HG03378 (cell line): ENCODE results near the gene FADS1.

Source experiments
- ATAC-seq: cut with Tn5 transposase; IDR thresholded peaks from one replicate; pipeline ENCODE4 v1.9.1; 2021; ENCODE audit warnings: mild to moderate bottlenecking, moderate library complexity; ENCODE audit not compliant: unreplicated experiment

The FADS1 gene

DNA sequence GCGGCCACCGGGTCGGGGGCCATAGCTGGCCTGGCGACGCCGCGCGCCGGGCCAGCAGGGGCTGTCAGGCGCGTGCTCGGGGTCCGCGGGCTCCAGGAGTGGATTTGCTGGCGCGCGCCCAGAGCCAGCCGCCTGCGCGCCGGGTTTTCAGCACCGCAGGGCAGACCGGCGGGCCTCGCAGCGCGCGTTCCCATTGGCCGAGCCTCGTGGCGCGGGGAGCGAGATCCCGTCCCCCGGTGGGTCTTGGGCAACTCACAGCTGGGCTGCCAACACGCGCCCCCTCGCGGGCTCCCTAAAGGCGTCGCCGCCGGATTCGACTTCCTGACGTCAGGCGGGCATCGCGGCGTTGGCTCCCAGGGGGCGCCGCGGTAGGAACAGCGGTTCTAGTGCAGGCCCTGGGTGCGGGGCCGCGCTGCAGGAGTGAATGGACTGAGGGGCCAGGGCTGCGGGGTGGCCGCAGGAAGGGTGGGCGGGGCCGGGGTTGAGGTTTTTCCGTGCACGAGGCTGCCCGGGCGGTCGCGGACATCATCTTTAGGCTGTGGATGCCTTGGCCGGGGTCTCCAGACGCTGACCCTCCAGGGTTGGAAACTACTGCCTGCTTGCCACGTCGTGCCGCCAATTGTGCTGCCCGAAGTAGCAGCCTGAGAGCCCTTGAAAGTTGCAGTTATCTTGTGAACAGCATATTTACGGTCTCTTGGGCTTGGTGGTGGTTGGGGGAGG is at the start of gene FADS1:
Gene FADS1 (minus strand): TSS at position 268 of the 720 bp plus-strand sequence. CDS start 74 bp downstream, at position 194.
- ATAC-seq = peak; percentile 48

DNA sequence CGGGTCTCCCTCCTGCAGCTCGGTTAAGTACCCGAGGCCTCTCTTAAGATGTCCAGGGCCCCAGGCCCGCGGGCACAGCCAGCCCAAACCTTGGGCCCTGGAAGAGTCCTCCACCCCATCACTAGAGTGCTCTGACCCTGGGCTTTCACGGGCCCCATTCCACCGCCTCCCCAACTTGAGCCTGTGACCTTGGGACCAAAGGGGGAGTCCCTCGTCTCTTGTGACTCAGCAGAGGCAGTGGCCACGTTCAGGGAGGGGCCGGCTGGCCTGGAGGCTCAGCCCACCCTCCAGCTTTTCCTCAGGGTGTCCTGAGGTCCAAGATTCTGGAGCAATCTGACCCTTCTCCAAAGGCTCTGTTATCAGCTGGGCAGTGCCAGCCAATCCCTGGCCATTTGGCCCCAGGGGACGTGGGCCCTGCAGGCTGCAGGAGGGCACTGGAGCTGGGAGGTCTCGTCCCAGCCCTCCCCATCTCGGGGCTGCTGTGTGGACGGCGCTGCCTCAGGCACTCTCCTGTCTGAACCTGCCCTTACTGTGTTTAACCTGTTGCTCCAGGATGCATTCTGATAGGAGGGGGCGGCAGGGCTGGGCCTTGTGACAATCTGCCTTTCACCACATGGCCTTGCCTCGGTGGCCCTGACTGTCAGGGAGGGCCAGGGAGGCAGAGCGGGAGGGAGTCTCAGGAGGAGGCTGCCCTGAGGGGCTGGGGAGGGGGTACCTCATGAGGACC is 49.6 kb upstream of the FADS1 start:
- ATAC-seq = no peak

DNA sequence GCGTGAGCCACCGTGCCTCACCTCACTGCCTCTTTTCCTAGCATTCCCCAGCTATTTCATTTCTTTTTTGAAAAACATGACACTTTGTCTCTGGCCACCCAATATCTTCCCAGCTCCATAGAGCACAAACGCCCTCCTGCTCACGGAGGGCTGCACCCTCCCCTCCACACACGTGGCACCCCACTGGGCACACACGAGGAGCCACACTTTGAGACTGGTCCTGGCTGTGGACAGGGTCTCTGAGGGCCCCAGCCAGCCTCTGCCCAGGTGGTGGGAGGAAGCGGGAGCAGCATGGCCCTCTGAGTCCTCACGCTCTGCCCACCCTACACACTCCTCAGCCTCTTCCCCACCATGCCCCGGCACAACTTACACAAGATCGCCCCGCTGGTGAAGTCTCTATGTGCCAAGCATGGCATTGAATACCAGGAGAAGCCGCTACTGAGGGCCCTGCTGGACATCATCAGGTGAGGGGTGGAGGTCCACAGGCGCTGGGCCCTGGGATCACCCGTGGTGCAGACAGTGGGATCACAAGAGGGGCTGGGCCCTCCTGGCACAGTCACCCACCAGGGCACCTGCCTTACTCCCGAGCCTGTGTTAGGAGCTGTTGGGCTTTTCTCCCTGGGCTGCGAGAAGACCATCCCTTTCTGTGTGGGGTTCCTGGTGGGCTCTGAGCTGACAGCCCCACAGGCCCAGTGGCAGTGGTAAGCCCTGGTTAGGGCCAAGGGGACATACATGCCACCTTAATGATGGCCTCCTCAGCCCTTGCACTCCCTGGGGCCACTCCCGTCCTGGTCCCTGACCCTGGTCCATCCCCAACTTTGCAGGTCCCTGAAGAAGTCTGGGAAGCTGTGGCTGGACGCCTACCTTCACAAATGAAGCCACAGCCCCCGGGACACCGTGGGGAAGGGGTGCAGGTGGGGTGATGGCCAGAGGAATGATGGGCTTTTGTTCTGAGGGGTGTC is 48.3 kb upstream of the FADS1 start:
- ATAC-seq = no peak

DNA sequence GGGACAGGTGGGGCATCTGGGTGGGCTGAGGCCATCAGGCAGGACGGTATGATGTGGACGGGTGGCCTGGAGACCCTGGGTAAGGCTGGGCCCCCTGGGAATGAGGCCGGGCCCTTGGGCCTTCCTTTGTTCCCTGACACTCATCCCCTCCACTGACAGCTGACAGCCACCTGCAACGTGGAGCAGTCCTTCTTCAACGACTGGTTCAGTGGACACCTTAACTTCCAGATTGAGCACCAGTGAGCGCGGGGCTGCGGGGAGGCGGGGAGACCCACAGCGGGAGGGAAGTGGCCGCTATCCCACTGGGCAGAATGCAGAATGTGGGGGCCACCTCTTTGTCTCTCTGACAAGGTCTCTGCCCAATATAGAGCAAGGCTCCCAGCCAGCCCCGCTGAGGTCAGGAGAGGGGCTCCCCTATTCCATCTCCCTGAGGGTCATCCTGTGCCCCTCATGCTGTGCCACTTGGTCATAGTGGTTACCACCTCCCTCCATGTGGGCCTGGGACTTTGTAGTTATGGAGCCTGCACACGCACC is 46.8 kb upstream of the FADS1 start:
- ATAC-seq = no peak

DNA sequence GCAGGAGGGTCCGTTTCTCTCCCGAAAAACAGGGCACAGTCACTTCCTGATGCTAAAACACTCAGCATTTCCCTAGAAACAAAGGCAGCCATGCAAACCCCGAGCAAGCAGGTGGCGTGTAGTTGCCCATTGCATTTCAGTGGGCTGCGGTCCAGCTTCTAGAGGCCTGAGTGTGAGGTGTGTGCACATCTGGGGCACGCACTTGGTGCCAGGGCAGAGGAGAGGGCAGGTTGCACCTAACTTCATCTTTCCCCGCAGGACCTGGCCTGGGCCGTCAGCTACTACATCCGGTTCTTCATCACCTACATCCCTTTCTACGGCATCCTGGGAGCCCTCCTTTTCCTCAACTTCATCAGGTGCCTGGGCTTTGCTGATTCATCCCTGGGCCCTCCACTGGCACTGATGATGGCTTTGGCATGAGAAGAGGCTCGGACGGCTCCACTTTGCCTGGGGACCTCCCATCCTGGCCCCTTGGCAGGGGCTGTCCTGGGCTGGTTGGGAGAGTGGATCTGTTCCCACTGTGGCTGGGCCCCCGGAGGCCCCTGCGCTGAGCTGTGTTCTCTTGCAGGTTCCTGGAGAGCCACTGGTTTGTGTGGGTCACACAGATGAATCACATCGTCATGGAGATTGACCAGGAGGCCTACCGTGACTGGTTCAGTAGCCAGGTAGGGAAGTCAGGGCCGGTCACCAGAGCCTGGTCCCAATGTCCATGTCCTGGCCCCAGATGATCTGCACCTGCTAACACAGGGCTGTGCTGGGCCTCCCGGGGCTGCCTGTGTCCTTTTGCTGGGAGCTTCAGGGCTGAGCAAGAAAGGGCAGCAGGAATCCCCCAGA is 46.1 kb upstream of the FADS1 start:
- ATAC-seq = no peak

DNA sequence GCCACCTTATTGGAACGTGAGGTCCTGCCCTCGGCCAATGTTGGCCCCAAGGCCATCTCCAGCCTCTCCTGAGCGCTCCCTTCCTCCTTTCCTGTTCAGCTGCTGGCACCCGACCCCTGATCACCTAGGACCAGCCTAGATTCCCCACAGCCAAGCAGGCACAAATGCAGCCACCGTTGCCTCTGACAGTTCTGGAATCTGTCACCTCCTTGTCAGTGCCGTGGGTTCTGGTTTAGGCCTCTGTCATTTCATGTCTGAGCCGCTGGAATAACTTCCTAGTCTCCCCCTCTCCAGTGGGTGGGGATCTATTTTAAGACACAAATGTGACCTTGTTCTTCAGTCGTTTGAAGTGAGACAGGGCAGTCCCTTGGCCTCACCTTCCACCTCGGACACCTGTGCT is 44.8 kb upstream of the FADS1 start:
- ATAC-seq = no peak

DNA sequence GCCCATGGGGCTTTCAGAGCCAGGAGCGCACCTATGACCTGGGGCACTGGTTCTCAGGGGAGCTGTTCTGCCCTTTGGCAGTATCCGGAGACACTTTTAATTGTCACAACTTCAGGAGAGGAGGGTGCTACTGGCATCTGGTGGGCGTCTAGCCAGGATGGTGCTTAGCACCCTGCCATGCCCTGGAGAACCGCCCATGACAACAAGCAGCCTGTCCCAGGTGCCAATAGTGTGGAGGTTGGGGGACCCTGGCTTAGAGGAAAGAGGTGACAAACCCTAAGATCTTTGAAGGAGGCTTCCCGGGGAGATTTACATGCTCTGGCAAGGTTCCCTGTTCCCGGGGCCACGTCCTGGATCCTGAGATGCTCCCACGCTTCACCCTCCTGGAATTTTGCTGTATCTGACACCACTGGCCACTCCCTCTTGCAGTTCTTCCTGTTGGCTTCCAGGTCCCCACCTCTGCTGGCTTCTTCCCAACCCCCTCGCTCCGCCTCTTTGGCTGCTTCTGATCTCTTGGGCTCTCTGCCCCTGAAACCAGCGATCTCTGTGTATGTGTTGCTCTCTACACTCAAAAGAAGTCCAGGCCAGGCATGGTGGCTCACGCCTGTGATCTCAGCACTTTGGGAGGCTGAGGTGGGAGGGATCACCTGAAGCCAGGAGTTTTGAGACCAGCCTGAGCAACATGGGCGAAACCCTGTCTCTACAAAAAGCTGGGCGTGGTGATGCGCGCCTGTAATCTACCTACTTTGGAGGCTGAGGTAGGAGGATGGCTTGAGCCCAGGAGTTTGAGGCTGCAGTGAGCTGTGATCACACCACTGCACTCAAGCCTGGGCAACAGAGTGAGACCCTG is 43.5 kb upstream of the FADS1 start:
- no peak for ATAC-seq

DNA sequence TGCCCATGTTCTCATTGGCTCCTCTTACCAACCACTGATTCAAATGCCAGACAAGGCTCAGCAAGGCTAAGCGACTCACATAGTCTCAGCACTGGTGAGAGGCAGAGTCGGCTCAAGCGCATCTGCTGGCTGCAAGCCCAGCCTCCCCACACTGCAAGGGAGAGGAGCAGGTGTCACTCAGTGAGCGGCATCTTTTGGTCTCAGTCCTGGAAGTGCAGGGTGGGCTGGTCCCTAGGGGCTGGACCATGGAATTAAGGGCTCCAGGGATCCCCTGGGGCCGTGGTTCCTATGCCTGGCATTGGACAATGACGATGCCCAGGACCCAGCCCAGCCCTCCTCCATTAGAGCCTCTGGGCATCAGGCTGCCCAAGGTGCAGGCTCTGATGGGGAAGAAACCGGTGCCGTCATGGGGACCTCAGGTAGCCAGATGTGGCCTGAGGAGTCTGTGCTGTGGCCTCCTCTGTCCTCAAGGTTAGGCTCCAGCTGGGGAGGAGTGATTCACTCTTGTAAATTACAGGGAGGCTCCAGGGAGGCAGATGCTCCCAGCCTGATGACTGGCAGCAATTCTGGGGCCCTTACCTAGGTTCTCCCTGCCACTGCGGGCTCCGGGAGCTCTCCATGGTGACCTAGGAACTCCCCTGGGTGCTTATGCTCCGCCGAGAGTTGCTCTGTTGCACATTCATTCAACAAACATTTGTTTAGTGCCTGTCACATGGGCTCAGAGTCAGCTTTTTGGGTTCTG is 39.3 kb upstream of the FADS1 start:
- ATAC-seq = no peak

DNA sequence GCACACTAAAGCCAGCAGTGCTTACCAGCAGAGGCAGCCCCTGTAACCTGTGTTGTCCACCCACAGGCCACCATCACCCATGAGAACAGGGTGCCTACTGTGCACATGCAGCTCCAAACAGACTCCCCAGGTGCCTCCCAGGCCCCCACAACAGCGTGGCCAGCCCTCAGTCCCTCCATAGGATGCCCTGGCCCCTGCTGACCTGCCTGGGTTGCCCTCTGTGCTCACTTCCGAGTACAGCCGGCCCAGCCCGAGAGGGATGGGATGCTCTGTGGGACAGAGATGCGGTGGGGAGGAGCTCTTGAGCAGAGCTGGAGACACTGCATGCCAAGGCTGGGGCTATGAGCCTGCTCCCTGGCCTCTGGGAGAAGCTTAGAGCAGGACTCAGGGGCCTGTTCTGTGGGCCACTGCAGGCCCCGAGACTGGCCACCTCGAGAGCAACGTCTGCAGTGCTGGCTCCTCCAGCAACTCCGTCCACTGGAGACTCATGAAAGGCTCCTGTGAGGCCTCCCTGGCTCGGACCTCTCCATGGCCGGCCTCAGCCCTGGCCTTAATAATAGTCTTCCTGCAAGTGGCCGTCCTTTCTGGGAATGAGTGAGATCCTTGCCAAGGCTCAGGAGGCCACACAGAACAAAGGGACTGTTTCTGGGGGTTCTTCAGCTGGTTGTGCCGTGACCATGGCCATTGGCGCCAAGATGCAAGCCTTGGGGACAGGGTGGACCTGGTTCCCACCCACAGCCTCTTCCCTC is 38.3 kb upstream of the FADS1 start:
- no peak for ATAC-seq

DNA sequence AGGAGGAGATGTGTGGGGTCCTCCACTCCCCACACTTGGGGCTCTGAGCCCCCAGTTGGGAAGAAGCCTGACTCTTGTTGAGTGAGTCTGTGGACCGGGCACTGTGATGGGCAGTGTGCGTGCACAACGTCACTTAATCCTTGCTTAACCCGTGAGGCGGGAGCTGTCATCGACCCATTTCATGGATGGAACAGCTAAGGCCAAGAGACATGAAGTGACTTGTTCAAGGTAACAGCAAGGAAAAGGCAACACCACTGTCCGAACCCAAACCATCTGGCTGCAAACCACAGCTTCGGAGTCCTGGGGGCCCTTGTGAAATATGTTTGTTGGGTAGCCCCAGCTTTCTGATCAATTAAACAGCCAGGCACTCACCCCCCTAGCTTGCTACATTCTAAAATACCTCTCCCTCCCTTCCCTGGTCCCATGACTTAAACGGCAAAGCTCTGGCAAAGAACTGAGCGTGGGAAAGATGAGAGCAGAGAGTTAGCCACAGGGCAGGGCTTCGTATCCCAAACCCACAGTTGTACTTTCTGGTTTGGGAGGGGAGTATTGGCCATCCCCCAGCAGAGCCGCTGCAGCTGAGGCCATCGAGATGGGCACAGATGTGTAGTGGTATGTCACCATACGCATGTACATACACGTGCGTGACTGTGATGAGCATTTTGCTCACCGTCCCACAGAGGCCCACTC is 37.5 kb upstream of the FADS1 start:
- ATAC-seq = no peak

DNA sequence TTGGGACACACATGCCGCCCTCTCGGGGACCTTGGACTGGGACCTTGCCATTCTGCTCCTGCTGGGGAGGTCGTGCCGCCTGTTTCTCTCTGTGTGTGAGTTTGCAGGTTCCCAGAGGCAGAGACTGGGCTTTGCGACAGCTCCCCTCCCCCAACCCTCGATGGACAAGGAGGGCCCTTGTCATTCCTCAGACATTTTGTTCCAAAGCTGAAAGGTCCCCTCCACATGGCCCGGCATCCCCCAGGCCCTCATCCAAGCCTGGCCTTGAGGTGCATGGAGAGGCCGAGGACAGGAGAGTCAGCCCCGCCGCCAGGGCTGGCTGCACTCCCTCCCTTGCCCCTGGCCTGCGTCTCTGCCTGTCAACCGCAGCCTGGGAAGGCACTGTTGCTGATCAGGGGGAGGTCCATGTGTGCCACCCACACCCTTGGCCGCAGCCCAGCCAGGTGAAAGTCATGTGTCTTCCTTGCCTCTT is 36.9 kb upstream of the FADS1 start:
- no peak for ATAC-seq

DNA sequence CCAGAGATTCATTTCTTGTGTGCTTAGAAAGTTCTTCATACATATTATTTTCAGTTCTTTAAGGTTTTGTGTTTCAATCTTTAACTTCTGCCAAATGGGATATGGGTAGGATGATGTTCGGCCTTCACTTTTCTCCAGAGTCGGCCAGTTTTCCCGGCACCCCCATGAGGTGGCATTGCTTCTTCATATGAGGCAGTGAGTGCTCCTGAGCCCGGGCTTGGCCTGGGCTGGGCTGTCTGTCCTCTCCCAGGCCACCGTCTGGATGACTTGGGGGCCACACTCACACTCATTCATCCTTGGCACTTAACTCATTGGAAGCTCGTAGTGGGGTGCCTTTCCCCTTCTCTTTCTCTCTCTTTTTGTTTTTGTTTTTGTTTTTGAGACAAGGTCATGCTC is 35.1 kb upstream of the FADS1 start:
- ATAC-seq = no peak

DNA sequence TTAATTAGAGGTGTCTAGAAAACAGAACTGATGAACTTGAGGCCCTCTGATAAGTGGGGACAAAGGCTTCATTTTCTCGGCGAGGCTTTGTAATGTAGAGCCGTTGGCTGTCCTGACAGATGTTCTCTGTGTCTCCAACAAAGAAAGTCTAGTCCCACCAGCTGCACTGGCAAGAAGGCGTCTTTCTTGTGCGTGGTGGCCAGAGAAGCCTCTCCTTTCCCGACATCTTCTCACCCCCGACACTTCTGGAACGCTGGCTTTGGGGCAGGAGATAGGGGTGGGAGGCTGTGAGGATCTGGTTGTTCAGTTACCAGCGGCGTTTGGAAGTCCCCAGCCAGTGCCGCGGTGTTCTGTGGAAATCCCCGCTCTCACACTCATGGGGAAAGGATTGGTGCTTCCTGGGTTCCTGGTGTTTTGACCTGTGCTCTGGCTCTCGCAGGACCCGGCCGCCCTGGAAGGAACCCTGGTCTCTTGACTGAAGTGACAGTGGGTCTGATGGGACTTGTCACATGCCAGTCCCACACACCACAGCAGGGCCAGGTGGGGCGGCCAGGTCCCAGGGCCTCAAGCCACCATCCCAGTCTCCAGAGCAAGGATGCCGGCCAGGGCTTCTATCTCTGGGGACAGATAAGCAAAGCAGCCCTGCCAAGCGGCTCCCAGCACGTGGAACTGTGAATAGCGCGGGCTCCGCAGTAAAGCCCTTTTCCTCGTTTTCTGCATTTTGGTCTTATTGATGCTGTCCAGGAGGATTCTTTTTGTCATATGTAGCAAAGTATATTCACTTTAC is 34.5 kb upstream of the FADS1 start:
- no peak for ATAC-seq

DNA sequence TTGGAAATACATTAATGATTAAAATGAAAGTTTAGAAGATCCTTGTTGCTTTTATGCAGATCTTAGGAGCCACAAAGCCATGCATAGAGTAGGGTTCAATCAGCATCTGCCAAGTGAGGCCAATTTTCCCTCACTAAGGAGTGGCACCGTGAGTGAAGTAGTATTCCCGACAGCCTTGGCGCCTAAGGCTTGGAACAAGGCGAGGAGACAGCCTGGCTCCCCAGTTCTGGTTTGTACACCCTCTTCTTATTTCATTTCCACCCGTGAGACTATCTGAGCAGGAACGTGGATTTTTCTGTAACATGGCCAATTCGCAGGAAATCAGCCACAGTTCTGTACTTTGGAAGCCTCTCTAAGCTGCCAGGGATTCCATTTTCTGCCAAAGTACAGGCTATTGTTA is 33.9 kb upstream of the FADS1 start:
- no peak for ATAC-seq

DNA sequence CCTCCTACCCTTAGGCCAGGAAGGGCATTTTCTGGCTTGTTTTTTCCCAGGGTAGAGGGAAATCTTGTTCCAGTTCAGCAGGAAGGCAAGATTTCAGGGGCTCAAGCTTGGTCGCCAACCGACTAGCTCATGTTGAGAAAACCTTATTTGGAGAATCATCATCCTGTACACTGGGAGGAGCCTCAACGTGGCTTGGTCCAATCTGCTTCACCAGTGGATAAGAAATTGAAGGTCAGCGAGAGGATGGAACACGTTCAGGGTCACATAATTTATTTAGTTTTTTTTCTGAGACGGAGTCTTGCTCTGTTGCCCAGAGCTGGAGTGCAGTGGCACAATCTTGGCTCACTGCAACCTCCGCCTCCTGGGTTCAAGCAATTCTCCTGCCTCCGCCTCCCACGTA is 31.8 kb upstream of the FADS1 start:
- no peak for ATAC-seq

DNA sequence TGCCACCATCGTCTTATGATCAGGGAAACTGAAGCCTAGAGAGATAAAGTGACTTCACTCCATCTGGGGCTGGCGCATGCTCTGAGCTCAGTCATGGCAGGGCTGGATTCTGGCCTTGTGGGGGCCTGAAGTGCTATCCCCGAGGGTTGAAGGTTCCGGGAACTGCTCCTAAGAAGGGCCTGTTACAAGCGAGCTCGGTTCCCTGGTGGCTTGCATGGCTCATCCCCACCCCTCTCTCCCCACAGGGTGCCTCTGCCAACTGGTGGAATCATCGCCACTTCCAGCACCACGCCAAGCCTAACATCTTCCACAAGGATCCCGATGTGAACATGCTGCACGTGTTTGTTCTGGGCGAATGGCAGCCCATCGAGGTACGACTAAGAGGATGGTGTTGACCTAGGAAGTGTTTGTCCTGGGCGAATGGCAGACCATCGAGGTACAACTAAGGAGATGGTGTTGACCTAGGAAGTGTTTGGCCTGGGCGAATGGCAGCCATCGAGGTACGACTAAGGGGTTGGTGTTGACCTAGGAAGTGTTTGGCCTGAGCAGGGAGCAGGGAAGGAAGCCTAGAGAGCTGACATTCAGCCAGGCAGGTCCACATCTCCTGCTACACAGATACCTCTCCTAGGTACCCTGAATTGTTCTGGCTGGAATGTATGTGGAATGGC is 31.2 kb upstream of the FADS1 start:
- no peak for ATAC-seq
